A673 (cell line): Measurements from ENCODE around the gene SPATA16. TPM values are rescaled to one million over a fixed set of nuclear protein-coding genes. Genes with fewer than 3 reads are reported as not detected.
"Not testable (repeated sequence)": the region's sequence is repeated elsewhere in the genome, so short reads cannot be mapped to it uniquely, and the experiment has no call there.

Experiments
- BruUV-seq: library from RNA; stranded (reverse); fragments of 400-500 nt; replicated peaks from 2 replicates; lab custom pipeline; 2021; lab: Mats Ljungman, UMichigan
- CTCF ChIA-PET: fragments of 300-600 bp; sonication (Branson Sonifier 250); formaldehyde crosslinking; loops from one replicate; lab custom pipeline; 2022; ENCODE audit warnings: antibody characterized with exemption; lab: Charles Lee
- POLR2A ChIA-PET: fragments of 300-600 bp; sonication (Branson Sonifier 250); formaldehyde crosslinking; loops from one replicate; lab custom pipeline; 2022; ENCODE audit warnings: antibody characterized with exemption; ENCODE audit not compliant: low non-redundant PET; lab: Charles Lee
- DNase-seq: peaks from one replicate; pipeline ENCODE4 v3.0.0-alpha.2; 2015; ENCODE audit warnings: low spot score
- H3K27ac ChIP-seq: fragments of 200-600 bp; sonication (generic); 2 replicates; pipeline ENCODE4 v1.5.1; 2016; ENCODE audit warnings: mixed run types, low read depth, mild to moderate bottlenecking, mixed read lengths, antibody characterized with exemption, low read length; ENCODE audit not compliant: poor library complexity, severe bottlenecking
- H3K27me3 ChIP-seq: fragments of 200-600 bp; sonication (generic); replicated peaks from 2 replicates; pipeline ENCODE4 v1.6.1; 2017; ENCODE audit warnings: mixed run types, low read depth, mild to moderate bottlenecking, mixed read lengths, antibody characterized with exemption, low read length; ENCODE audit not compliant: insufficient read depth, poor library complexity
- H3K36me3 ChIP-seq: fragments of 200-600 bp; sonication (generic); 2 replicates; pipeline ENCODE4 v1.6.1; 2016; ENCODE audit warnings: mixed run types, mild to moderate bottlenecking, mixed read lengths, antibody characterized with exemption, low read length; ENCODE audit not compliant: insufficient read depth, poor library complexity, severe bottlenecking
- H3K4me1 ChIP-seq: fragments of 200-600 bp; sonication (generic); 2 replicates; pipeline ENCODE4 v1.6.1; 2017; ENCODE audit warnings: mixed run types, mild to moderate bottlenecking, mixed read lengths, antibody characterized with exemption, low read length; ENCODE audit not compliant: insufficient read depth, poor library complexity, severe bottlenecking
- H3K4me3 ChIP-seq: fragments of 200-600 bp; sonication (generic); 2 replicates; pipeline ENCODE4 v1.5.1; 2016; ENCODE audit warnings: low read depth, mixed run types, mild to moderate bottlenecking, mixed read lengths, low read length; ENCODE audit not compliant: poor library complexity, severe bottlenecking
- H3K9me3 ChIP-seq: fragments of 200-600 bp; sonication (generic); 2 replicates; pipeline ENCODE4 v1.6.1; 2016; ENCODE audit warnings: mixed run types, low read depth, mild to moderate bottlenecking, mixed read lengths, antibody characterized with exemption, low read length; ENCODE audit not compliant: poor library complexity, severe bottlenecking
- EZH2 ChIP-seq: fragments of 200-600 bp; sonication (generic); IDR thresholded peaks from 2 replicates; pipeline ENCODE4 v1.6.1; 2017; ENCODE audit warnings: borderline replicate concordance, low read depth, mild to moderate bottlenecking, mixed read lengths, antibody characterized with exemption, low read length; ENCODE audit not compliant: poor library complexity, severe bottlenecking
- intact Hi-C: fragments of 100-400 bp; cut with micrococcal nuclease; formaldehyde crosslinking; loops from one replicate; pipeline ENCODE4 v1.10.0; 2022; ENCODE audit not compliant: unreplicated experiment
- total RNA-seq: library from RNA; stranded (reverse); gene quantifications from 2 replicates; pipeline ENCODE4 v1.2.3, GENCODE V29; 2021
- TF ChIP-seq, protein P1 (sequence below): fragments of 300-800, 200-600 bp; sonication (generic); conservative IDR thresholded peaks from 2 replicates; pipeline ENCODE4 v1.5.1; 2017; ENCODE audit warnings: low read depth, mild to moderate bottlenecking, antibody characterized with exemption, low read length, moderate library complexity, mixed read lengths

Gene SPATA16
- total RNA-seq, 1 experiment from 2014 or later = not detected

DNA sequence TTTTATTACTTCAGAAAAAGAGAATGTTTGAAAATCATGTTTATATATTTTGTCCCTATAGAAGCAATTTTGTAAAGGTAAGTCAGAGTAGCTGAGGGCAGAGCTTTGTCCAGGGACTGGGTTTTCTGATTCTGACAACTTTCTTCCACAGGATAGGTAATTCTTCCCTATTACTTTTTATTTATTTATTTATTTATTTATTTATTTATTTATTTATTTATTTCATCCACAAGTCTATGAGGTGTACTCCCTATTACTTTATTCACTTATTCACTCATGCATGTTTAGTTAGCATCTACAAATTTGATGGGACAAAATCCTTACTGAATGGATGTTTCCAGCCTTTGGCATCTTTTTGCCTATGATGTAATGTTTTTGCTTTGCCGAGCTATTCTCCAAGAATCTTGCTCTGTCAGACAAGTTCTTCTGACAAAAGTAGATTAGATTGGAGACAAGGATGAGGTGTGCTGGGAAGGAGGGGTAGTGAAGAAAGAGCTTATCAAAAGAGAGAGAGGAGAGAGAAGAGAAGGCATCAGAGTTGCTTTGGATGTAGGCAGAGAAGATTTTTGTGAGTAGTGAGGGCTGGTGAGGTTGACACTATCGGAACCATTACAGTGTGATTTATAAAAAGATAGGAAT is 119.4 kb downstream of the SPATA16 start:
- Histone ChIP-seq H3K9me3 (no peaks in the 10 kb centered on the region), H3K27me3 (no peaks in the 10 kb centered on the region), H3K4me1 (no peaks in the 10 kb centered on the region), H3K36me3 (no peaks in the 10 kb centered on the region), H3K4me3 (no peak overlapping the region), H3K27ac (no peak overlapping the region)
- no peak for TF ChIP-seq EZH2
- TF ChIP-seq, protein P1, sequence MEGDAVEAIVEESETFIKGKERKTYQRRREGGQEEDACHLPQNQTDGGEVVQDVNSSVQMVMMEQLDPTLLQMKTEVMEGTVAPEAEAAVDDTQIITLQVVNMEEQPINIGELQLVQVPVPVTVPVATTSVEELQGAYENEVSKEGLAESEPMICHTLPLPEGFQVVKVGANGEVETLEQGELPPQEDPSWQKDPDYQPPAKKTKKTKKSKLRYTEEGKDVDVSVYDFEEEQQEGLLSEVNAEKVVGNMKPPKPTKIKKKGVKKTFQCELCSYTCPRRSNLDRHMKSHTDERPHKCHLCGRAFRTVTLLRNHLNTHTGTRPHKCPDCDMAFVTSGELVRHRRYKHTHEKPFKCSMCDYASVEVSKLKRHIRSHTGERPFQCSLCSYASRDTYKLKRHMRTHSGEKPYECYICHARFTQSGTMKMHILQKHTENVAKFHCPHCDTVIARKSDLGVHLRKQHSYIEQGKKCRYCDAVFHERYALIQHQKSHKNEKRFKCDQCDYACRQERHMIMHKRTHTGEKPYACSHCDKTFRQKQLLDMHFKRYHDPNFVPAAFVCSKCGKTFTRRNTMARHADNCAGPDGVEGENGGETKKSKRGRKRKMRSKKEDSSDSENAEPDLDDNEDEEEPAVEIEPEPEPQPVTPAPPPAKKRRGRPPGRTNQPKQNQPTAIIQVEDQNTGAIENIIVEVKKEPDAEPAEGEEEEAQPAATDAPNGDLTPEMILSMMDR = no peak
- CTCF ChIA-PET = no interaction called here
- POLR2A ChIA-PET = no interaction called here
- BruUV-seq = no TSS peak
- intact Hi-C loops = no loop called here
- no peak for DNase-seq

DNA sequence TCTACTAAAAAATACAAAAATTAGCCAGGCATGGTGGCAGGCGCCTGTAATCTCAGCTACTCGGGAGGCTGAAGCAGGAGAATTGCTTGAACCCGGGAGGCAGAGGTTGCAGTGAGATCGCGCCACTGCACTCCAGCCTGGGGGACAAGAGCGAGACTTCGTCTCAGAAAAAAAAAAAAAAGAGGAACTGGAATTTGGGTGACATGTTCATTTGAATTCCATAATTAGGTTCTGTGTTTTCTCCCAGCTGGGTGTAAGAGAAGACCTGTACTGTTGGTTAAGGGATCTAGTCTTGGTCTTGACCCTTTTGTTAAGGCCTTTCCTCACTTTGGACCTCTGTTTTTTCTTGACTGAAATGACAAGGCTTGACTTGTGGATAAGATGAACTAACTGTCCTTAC is 120.9 kb downstream of the SPATA16 start:
- ChIA-PET POLR2A (interaction anchor here (0.6 kb wide), 1 partner anchor 13 kb away, joined by 3 read pairs; no protein-coding TSS in a partner anchor), CTCF (interaction anchor here (0.7 kb wide), 1 partner anchor 295 kb away, joined by 4 read pairs; no protein-coding TSS in a partner anchor)
- H3K4me1 ChIP-seq, BruUV-seq, DNase-seq, H3K4me3 ChIP-seq, intact Hi-C loops, H3K27ac ChIP-seq, H3K36me3 ChIP-seq, H3K27me3 ChIP-seq, H3K9me3 ChIP-seq: not testable (repeated sequence)

DNA sequence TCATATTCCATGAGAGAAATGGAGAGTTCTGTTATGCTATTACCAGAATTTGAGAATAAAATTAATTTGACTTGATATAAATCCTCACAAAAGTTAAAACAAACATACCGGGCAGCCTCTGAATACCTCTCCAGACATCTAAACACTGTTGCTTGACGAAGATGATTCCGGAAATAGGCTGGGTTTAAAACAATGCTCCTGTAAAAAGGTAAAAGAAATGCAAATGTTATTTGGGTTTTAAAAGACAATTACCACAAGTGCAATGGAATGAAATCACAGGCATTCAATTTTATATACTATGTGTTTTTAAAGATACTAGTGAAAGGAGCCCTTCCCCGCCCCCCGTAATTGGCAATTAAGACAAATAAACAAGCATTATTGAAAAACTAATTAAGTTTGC is 121.7 kb downstream of the SPATA16 start:
- intact Hi-C loops = no loop called here
- ChIA-PET CTCF (interaction anchor here (0.7 kb wide), 1 partner anchor 296 kb away, joined by 4 read pairs; no protein-coding TSS in a partner anchor), POLR2A (no interaction called here)
- Histone ChIP-seq H3K36me3 (no peaks in the 10 kb centered on the region), H3K4me1 (no peaks in the 10 kb centered on the region), H3K9me3 (no peaks in the 10 kb centered on the region), H3K27ac (no peak overlapping the region), H3K27me3 (no peaks in the 10 kb centered on the region), H3K4me3 (no peak overlapping the region)
- DNase-seq = no peak
- no TSS peak for BruUV-seq
- TF ChIP-seq, protein P1 = no peak
- no peak for TF ChIP-seq EZH2

DNA sequence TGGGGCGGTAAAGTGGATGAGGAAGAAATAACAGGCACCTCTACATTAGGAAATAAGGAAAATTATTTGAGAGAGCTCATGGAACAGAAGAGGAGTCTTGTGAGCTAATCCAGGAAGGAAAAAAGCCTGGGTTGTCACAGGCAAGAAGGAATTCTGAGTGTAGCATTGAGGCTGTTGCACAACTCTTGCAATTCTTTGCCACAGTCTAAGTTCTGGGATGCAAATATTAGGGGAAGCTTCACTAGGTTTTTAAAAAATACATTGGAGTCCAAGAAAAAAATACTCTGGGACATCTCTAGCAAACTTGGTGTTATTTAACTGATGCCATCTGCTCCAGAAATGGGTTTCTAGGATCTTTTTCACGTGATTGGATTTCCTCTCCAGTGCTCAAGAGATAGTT is 122.3 kb downstream of the SPATA16 start:
- ChIA-PET POLR2A (no interaction called here), CTCF (no interaction called here)
- Histone ChIP-seq H3K9me3 (no peaks in the 10 kb centered on the region), H3K36me3 (no peaks in the 10 kb centered on the region), H3K27me3 (no peaks in the 10 kb centered on the region), H3K4me3 (no peak overlapping the region), H3K27ac (no peak overlapping the region), H3K4me1 (no peaks in the 10 kb centered on the region)
- intact Hi-C loops = no loop called here
- DNase-seq = no peak
- no TSS peak for BruUV-seq
- TF ChIP-seq, protein P1 = no peak
- TF ChIP-seq EZH2 = no peak
